ENCODE results near the gene GDF7.
A peak's percentile ranks its signal among the peaks of the same experiment; 100 is the strongest.
"Not testable (repeated sequence)": the region's sequence is repeated elsewhere in the genome, so short reads cannot be mapped to it uniquely, and the experiment has no call there.

GDF7 gene

GRCh38 chr2:20698916-20699613 lies 32.1 kb downstream of the GDF7 start:
- no peak for DNase-seq (ENCODE audit: low read depth)

- DNase-seq (ENCODE audit: low read depth): peak; percentile 66
Measured at GRCh38 chr2:20702563-20702962, 35.6 kb downstream of the GDF7 start.

DNA sequence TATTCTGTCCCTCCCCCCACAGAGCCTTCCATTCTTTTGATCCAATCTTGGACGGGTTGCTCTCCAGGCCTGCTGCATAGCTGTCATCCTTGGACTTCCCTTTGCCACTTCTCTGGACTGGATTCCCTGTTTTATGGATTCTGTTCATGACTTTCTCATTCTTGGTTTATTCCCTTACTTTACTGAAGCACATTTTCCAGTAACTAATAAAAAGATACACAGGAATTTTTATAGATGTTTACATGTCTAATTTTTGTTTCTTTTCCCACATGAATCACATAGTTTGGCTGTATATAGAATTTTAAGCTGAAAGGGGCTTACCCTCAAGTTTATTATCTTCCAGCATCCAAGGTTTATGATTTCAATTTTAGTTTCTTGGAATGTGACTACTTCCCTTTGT lies 37.9 kb downstream of the GDF7 start:
- DNase-seq (ENCODE audit: low read depth): no peak

DNA sequence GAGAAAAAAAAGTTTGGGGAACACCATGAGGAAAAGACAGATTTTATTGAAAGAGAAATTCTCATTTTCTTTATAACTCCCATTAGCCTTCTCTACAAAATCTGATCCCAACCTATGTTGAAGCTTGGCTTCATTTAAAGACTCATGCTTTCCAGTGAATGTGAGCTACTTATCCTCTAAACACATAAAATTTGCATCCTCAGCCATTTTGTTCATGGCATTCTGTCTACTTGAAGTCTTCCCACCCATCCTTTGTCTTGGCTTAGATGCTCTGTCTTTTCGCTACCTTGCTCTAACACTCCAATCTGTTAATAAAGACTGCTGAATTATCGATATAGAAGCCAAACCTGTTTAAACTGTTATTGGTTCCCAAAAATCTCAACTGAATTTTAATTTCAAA lies 39.3 kb downstream of the GDF7 start:
- DNase-seq (ENCODE audit: low read depth): no peak

DNA sequence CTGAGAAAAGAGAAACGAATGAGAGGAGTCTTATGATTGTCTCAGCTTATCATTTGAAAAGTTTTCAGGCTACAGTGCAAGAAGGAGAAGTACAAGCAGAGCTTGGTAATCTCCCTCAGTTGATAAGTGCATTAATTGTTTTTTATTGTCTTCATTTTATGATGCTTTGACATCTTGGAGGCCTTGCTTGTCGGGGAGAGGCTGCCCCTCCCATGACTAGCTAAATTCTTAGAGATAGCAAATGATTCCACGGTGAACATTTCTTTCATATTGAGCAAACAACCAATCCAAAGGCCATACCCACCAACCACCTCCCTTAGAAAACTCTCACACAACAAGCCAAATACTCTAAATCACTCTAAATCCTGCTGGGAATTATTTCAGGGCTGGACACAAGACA lies 39.8 kb downstream of the GDF7 start:
- no peak for DNase-seq (ENCODE audit: low read depth)

GRCh38 chr2:20707601-20708000 lies 40.7 kb downstream of the GDF7 start:
- no peak for DNase-seq (ENCODE audit: low read depth)

DNA sequence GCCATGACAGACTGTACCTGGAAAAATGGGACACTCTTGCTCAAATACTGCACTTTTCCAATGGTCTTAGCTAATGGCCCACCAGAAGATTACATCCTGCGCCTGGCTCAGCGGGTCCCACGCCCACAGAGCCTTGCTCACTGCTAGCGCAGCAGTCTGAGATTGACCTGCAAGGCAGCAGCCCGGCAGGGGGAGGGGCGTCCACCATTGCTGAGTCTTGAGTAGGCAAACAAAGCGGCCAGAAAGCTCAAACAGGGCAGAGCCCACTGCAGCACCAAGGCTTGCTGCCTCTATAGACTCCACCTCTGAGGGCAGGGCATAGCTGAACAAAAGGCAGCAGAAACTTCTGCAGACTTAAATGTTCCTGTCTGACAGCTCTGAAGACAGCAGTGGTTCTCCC lies 44.7 kb downstream of the GDF7 start:
- not testable (repeated sequence) for DNase-seq (ENCODE audit: low read depth)

DNA sequence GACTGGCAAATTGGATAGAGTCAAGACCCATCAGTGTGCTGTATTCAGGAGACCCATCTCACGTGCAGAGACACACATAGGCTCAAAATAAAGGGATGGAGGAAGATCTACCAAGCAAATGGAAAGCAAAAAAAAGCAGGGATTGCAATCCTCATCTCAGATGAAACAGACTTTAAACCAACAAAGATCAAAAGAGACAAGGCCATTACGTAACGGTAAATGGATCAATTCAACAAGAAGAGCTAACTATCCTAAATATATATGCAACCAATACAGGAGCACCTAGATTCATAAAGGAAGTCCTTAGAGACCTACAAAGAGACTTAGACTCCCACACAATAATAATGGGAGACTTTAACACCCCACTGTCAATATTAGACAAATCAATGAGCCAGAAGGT lies 46.6 kb downstream of the GDF7 start:
- not testable (repeated sequence) for DNase-seq (ENCODE audit: low read depth)

DNA sequence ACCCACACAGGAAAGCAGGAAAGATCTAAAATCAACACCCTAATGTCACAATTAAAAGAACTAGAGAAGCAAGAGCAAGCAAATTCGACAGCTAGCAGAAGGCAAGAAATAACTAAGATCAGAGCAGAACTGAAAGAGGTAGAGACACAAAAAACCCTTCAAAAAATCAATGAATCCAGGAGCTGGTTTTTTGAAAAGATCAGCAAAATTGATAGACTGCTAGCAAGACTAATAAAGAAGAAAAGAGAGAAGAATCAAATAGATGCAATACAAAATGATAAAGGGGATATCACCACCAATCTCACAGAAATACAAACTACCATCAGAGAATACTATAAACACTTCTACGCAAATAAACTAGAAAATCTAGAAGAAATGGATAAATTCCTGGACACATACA lies 47.5 kb downstream of the GDF7 start:
- DNase-seq (ENCODE audit: low read depth): not testable (repeated sequence)

- DNase-seq (ENCODE audit: low read depth): not testable (repeated sequence)
Measured at GRCh38 chr2:20716164-20716563, 49.2 kb downstream of the GDF7 start.

DNA sequence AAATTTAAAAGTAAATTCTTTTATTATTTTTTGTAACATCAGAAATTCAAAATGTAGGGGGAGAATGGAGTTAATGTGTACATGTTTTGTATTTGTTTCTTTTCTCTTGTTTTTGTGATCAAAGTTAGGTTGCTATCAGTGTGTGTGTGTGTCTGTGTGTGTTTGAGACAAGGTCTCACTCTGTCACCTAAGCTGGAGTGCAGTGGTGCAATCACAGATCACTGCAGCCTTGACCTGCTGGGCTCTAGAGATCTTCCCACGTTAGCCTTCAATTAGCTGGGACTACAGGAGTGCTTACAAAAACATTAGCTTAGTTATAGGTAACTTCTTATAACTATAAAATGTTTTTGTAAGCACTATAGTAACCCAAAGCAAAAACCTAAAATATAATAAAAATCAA lies 50.7 kb downstream of the GDF7 start:
- DNase-seq (ENCODE audit: low read depth): no peak

DNA sequence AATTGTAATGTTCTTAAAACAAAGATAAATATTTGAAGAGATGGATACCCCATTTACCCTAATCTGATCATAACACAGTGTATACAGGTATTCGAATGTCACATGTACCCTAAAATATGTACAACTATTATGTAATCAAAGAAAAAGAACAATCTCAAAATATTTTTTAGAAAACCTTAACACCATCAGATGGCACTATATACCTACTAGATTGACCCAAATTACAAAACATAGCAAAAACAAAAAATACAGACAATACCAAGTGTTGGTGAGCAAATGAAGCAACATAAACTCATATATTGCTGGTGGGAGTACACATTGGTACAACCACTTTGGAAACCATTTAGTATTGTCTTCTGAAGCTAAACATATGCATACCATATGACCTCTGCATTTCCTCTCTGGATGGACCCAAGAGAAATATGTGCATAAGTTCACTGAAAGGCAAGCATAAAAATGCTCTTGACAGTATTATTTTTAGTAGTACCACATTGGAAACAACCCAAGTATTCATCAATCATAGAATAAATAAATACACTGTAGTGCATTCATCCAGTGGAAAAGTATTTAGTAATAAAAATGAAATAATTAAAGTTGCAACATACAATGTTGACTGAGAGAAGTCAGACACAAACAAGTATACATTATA lies 55.8 kb downstream of the GDF7 start:
- DNase-seq (ENCODE audit: low read depth): peak; percentile 12

DNA sequence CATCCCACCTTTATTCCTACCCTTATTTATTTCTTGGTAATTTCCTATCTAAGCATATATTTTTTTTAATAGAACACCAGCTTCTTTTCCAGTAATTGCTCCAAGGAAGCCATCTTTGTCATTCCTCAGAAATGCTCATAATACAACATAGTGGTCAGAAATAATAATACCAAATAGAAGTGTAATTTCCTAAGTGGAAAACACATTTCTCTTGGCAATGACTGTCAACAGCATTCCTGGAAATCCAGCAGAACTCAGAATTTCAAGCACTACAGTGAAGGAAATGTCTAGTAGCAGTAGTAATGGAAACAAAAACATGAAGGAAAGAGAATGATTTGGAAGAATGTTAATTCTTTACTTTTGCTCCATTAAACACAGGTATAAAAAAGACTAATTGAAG lies 56.6 kb downstream of the GDF7 start:
- DNase-seq (ENCODE audit: low read depth): peak; percentile 48

DNA sequence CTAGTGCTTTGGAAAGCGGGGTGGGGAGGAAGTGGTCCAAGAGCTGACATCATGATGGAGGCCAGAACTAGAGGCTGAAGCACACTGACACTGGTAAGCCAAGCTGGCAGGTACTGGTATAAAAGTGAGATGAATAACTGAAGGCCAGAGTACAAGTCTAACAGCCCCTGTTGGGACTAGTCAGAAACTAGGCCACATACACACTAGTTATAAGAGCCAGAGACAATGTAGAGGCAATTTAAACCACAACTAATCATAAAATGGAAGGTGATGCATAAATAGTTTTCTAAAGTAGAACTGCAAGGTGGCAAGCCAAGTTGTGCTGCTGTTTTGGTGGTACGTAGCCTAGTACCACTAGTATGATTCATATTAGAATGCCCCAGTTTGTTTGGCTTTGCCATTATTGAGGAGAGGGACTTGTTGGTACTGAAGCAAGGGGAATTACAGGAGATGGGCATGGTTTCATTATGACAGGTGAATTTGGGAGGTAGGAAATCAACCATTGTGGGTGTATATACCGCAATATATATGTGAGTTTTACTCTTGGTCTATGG lies 57.6 kb downstream of the GDF7 start:
- no peak for DNase-seq (ENCODE audit: low read depth)

GRCh38 chr2:20725782-20726181 lies 58.8 kb downstream of the GDF7 start:
- DNase-seq (ENCODE audit: low read depth): no peak

- no peak for DNase-seq (ENCODE audit: low read depth)
Measured at GRCh38 chr2:20726913-20727312, 60.0 kb downstream of the GDF7 start.

DNA sequence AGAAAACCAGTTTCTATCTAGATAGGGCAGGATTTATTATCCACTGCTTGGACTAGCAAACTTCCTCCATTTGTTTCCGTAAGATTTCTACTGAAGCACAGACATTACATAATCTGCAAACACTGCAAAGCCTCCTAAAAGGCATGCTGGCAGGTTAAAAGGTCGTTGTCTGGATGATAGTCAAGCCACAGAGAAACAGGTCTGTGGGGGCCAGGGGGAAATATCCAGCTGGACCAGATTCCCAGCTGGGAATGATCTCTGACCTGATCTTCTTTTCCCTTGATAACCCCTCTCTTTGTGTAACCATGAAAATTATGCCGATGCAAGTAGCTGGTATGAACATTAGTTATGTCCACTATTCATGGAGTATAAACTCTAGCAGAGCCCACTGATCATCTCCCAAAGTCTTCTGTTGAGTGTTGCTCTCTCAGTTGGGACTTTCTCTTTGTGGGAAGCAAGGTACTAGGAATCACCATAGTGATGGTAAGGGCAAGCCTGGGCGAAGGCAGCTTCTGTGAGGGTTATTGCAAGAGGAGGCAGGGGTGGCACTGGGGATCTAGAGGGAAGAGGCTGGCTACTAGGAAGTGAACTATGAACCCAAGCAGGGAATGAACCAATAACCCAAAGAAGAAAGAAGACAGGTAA lies 61.3 kb downstream of the GDF7 start:
- DNase-seq (ENCODE audit: low read depth): peak; percentile 56
